ENCODE results near the gene C1orf141.
A peak's percentile ranks its signal among the peaks of the same experiment; 100 is the strongest.
"Not testable (repeated sequence)": the region's sequence is repeated elsewhere in the genome, so short reads cannot be mapped to it uniquely, and the experiment has no call there.

The C1orf141 gene

DNA sequence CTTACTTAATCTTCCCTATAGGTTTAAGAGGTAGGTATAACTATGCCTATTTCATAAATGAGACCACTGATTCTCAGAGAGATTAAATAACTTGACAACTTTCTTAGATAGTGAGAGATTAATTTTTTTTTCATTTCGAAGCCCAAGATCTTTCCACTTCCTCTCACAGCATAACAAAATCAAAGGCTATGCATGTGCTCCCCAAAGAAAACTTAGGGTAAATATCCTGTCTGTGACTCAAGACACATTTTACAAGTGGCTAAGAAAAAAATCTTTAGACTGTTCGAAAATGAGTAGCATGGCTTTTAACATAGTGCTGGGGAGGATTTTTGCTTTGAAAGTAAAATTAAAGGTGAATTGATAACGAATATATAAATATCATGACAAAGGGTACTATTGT lies 8.2 kb upstream of the C1orf141 start:
- no peak for DNase-seq (ENCODE audit: low read depth)

DNA sequence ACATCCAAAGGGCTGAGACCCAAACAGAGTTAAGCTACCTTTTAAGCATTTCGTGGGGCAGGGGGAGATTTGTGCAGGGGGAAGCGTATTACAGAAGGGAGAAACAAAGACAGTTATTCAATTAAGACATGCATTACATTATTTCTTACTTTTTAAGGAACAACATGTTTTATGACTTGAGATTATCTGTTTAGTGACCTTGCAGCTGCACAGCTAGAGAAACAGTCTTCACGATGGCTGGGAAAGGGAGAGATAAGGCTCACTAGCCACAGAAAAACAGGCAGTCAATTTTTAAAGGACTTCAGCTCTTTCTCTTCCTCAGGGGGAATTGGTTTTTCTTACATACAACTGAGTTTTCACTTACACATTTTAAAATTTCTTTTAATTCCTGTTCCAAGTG lies 7.1 kb upstream of the C1orf141 start:
- DNase-seq (ENCODE audit: low read depth): not testable (repeated sequence)

DNA sequence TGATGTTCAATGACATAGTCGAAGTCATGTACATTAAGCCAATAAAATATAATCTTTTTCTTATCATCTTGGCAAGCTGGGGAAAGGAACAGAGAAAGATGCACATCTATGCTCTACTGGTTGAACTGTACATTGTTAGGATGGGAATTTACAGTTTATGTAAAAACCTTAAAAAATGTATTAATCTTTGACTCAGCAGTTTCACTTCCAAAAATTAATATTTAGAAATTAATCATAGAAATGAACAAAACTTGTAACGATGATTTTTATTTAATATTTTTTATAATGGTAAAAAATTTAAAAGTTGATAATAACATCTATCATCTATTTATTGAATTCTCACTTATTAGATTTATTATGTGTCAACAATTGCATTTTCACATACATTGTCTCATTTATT lies 5.7 kb upstream of the C1orf141 start:
- no peak for DNase-seq (ENCODE audit: low read depth)

DNA sequence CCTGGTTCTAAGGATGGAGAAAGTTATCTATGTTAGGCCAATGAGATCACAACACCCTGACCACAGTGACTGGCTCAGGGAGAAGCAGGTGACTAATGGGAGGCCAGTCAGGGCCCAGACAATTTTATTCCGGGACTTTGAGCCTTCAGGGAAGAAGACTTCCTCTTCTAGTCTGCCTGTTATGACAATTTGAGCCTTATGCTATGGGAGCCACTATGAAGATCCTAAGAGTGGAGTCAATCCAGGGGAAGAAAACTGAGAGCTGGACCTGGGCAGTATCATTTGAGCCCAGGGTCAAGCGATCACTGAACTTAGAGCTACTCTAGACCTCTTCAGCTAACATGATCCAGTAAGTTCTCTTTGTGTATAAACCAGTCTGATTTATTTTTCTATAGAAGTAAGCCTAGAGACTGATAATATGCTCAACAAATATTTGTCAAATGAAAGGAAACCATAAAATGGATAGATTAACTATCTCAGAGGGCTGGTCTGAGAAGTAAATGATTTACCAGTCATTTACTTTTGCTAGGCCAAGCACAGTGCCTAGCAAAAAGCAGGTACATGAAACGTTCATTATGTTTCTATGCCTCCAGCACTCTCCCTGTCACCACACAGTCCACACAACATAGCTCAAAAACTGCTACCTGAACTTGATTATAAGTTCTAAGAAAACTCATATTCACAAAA lies 4.2 kb upstream of the C1orf141 start:
- no peak for DNase-seq (ENCODE audit: low read depth)

DNA sequence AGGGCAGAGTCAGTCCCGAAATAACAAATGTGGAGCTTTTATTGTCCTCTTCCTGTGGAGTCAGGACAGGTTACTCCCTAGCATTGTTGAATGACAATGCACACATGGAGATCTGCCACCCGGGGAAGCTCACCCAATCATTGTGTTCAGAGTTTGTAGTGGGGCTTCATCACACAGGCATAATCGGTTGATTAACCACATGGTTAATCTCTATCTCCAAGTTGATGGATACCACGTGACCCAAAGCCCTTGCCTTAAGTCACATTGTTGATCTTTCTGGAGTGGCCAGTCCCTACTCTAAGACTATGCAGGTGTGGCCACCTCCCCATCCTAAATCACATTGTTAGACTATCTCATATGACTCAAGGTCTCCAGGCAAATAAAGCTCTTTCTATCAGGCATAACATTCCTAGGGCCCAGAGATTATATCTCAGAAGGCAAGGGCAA lies 2.6 kb upstream of the C1orf141 start:
- no peak for DNase-seq (ENCODE audit: low read depth)

DNA sequence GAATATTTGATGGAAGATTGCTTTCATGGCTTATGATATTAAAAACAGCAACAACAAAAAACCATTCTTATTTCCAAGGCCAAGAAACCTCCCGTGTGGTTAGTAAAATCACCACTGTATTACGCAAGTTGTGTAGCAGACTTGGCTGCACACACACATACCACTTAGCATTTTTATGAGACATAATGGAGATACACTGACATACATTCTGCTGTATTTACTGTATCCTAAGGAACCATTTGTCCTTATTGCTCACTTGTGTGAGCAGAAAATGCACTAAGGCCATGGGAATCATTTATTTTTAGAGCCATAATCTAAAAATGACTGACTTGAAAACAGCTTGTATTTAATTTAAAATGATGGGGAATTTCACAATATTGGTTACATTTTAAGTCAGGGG lies 584 bp upstream of the C1orf141 start:
- DNase-seq (ENCODE audit: low read depth): peak; percentile 68

DNA sequence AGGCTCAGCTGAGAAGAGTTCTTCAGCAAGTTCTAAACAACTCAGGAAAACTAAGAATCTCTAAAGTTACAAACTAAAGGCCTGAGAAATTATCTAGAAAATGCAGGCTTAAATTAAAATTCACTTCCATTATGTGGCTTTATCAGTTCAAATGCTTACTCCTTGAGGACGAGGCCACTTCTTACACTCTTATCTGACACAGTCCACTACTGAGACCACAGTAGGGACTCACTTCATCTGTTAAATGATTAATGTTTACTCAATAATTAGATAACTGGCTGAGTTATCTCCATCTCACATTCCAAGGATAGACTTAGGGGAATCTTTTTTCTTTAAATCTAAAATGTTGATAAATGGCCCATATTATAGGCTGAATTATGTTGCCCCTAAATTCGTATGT lies 1.6 kb downstream of the C1orf141 start:
- no peak for DNase-seq (ENCODE audit: low read depth)

DNA sequence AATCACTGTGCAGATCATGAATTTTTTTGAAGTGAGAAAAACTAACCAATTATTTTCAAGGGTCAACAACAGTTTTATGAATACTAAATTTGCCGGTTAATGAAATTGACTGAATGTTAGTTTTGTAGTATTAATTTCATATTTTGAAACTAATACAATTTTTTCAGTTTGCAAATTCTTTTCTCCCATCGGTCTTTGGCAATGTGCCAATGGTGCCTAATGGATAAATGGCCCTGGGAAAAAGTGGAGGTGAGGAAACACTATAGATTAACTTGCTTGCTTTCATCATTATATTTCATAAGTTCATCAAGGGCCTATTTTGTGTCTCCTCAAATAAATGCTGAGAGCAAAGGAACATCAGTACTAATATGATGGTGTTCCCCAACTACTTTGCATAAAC lies 4.1 kb downstream of the C1orf141 start:
- no peak for DNase-seq (ENCODE audit: low read depth)

DNA sequence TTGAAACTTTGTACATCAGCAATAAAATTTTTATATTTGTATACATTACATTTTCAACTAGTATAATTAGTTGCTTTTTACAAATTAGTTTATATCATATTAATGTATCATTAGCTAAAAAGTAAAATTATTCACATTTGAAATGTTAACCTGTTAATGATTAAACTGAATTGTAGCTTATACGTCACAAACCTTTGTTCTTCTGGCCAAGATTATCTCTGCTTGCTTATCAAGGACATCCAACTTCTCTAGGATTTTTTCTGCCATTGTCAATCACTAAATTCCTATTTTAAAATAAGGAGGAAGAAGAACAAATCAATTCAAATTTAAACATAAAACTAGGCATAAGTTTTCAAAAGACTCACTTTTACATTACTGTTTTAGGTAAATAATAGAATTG lies 7.8 kb downstream of the C1orf141 start:
- no peak for DNase-seq (ENCODE audit: low read depth)

DNA sequence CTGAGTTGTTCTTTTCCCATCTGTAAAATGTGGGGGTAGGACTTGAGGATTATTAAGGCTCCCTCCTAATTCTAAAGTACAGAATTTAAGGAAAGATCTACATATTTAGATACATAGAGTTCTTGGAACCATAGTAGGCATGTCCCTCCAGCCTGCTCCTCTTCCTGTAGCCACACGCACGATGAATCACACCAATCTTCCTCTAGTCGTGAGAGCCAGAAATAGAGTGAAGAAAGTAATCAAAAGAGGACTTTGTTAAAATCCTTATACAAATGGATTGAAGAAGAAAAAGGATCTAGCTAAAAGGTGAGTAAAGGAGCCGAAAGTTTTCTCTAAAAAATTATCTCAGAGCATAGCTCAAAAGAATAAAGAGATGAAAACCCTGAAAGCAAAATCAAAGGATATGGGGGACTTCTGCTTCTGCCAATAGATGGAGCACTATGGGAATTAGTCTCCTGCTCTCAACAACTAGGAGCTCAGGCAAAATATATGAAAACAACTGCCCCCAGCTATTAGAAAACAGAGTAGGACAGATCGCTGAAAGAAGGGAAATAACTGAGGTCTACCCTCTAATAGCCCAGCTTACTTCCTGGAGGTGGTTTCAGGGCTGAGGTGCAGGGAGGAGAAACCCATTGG lies 8.5 kb downstream of the C1orf141 start:
- no peak for DNase-seq (ENCODE audit: low read depth)

DNA sequence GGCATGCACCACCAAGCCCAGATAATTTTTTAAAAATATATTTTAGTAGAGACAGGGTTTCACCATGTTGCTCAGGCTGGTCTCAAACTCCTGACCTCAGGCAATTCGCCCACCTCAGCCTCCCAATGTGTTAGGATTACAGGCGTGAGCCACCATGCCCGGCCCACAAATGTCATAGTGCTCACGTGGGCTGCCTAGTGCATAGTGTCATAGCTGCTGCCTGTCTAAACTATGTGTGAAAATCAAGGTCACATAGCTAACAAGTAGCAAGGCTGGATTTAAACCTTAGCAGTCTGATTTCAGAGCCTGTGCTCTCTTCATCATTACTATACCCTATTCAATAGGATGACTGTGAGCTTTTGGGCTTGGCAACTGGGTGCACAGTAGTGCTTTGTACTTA lies 10.3 kb downstream of the C1orf141 start:
- no peak for DNase-seq (ENCODE audit: low read depth)

DNA sequence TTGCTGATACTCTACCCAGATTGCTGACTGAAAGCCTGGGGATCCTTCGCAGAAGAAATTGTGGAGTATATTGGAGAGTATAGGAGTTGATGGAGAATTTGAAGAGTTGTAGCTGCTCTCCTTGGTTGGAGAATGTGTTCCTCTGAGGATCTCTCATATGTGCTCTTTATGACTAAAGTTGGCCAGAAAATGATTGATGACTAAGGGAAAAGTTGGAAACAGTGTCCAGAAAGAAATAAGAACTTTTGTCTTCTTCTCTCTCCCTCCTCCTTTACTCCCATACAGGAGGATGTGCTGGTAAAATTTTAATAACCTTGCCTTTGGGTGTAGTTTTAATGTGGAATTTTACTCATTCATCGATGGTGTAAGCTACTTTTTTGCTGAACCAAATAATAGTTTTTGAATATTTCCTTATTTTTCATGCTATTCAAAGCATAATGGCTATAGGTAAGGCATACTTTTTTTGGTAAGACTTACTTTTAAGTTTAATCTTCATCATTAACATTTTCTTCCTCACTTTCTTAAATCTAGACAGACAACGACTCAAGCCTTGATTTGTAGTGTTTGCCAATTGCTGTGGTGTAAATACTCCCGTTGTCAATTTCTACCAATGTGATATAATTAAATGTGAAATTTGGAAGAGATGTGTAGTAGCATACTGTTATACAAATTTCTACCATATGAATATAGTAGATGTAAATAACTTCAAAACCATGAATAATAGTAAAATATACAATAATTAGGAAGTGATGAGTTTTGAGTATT lies 13.7 kb downstream of the C1orf141 start:
- DNase-seq (ENCODE audit: low read depth): no peak

DNA sequence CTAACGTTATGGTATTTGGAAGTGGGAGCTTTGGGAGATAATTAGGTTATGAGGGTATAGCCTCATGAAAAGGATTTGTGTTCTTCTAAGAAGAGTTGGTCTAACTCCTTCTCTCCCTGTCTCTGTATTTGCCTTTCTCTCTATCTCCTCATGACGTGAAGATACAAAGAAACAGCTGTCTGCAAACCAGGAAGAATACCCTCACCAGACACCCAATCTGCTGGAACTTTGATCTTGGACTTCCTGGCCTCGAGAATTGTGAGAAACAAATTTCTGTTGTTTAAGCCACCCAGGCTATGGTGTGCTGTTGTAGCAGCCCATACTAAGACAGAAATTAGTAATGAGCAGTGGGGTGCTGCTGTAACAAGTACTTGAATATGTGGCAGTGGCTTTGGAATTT lies 16.1 kb downstream of the C1orf141 start:
- DNase-seq (ENCODE audit: low read depth): no peak

DNA sequence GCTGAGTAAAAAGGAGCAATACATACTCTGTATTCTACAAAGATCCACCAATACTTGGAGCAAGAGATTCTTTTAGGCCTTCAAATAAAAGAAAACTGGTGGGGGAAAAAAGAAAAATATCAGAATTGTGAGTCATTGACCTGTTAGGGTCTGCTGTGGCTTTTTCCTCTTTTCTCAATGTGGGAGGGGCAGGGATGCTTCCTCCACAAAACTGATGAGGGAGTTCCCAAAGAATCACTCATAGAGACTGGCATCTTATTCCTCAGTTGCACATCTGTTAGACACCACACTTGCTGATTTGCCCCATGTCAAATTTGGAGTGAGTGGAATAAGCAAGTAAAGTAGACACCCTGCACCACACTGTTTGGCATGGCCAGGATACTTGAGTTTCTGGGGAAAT lies 16.6 kb downstream of the C1orf141 start:
- no peak for DNase-seq (ENCODE audit: low read depth)

DNA sequence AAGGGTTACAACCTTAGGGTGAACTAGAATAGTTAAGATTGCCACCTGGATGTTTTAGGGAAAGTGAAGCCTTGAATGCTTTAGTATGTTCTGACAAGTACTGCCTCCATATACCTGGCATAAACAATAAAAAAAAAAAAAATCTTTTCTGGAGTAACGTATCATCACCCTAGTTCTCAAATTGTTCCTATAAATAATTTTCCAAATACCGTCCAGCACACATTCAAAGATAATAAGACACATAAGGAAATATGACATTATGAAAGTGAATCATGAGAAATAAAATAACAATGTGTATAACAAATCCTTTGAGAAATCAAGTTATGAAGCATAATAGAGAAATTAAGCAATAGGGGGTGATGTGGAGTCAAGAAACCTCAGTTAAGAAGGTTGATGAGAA lies 20.6 kb downstream of the C1orf141 start:
- DNase-seq (ENCODE audit: low read depth): no peak

DNA sequence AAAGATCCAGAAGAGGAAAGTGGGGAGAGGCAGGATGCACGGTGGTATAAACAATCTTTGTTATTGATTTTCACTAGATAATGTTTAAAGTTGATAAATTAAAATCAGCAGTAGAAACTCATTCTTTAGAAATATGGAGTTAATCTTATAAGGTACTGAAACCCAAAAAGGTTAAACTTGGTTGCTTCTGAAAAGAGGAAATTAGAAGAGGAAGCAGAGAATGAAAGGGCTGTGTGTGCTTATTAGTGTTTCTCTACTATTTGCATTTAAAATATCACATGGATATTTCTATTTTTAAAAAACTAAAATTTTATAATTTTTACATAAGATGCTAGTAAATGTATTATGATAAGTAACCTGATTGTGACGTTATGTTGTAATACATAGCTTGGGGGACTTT lies 24.4 kb downstream of the C1orf141 start:
- DNase-seq (ENCODE audit: low read depth): no peak

DNA sequence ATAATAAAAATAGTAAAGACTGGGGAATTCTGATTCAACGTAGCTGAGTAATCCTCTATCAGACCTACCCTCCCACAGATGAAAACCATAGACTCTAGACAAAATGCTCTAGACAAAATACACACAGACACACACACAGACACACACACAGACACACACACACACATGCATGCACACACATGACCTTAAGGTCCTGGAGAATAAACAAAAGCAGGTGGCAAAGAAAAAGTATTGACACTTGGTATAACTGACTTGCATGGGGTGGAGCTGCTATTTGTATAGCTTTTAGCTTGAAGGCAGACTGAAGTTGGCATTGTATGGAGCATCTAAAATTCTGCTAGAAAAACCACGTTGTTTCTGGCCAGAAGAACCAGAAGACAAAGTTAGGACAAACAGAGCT lies 29.3 kb downstream of the C1orf141 start:
- DNase-seq (ENCODE audit: low read depth): no peak

DNA sequence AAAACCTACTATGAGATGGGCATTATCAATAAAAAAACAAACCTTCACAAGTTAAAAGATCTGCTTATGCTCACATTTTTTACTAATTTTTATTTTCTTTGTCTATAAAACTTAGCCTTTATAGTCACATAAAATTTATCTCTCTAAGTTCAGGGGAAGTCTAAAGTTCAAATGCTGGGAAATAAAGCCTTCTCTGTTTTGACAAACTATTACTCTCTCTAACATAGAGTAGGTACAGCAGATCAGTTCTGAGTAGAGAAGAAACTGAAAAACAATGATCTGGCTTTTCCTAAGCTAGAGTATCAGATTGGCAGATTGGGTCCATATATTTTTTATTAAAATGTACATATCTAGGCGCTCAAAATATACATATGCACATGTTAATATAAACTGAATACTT lies 31.2 kb downstream of the C1orf141 start:
- no peak for DNase-seq (ENCODE audit: low read depth)

DNA sequence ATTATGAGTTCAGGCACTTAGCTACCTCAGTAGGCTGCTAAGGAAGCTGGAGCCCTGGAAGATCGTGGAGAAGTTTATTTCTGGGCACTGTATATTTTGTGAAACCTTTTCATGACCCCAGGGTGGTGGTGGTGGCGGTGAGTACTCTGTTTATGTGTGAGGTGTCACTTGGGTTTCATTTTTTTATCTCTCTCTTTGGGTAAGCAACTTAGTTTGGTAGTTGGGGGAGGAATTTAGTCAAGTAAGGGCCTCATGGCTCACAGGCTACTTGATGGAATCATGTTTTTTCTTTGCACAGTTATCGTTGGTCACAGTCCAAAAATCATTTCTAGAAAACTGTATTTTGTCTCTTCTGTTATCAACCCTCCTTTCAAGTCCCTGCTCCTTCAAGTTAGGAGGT lies 33.9 kb downstream of the C1orf141 start:
- peak; percentile 9 for DNase-seq (ENCODE audit: low read depth)

DNA sequence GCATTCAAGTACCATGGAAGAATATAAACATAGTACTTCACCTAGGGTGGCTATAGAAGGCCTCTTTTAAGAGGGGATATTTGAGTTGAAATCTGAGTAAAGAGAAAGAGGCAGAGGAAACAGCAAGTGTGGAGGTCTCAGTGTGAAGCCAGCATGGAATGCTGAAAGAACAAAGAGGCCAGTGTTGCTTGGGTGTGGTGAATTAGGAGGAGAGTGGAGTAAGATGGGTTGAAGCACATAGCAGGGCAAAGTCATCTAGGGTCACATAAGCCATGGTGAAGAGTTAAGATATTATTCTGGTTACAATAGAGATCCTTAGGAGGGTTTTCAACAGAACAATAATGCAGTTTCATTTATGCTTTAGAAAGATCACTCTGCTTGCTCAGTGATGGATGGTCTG lies 37.5 kb downstream of the C1orf141 start:
- DNase-seq (ENCODE audit: low read depth): no peak

DNA sequence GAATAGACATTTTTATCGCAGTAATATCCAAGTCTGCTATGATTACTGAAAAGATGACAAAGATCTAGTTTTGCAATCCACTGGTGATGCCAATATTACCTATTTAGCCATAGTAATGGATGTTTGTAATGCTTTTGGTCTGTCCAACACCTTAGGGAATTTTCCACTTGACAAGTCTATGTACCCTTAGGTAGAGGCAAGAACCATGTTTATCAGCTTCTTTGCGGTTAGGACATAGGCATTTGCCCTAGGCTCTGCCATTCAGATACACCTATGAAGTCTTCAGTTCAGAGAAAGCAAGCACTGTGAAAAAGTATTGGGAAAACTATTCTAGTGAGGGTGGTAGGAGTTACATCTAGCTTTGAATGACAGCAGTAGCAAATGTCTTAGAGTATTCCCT lies 40.6 kb downstream of the C1orf141 start:
- no peak for DNase-seq (ENCODE audit: low read depth)

DNA sequence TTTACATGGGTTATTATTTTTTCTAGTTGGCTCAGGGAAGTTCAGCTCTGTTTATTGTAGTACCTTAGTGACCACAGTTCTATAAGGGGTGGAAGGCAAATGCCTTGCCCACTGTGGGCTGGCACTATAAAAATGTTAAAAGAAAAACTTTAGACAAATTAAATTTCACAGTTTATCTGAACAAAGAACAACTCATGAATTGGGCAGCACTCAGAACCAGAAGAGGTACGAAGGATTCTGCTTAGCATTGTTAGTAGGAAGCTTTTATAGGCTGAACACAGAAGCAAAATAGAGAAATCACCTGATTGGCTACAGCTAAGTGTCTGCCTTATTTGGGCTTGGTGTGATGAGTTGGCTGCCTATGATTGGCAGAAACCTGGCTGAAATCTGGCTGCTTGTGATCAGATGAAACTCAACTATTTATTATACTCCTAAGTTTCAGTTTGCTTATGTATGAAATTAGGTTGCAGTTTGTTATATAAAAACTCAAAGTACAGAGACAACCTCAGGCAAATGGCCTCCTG lies 45.0 kb downstream of the C1orf141 start:
- DNase-seq (ENCODE audit: low read depth): no peak

DNA sequence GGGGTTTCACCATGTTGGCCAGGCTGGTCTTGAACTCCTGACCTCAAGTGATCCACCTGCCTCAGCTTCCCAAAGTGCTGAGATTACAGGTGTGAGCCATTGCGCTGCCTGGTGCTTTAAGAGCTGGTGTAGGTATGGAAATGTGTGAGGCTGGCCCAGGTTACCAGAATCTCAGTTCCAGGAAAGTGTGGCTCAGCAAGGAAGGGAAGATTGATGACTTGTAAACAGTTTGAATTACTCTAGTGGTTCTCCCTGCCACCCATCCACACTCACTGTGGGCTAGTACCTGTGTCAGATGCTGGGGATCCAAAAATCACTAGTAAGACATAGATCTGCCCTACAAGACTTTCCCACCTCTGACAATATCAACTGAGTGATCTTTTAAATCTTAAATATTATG lies 46.3 kb downstream of the C1orf141 start:
- no peak for DNase-seq (ENCODE audit: low read depth)
